ENCODE data around the gene RTP3.

RTP3 gene

GRCh38 chr3:46524832-46525231 is 27.1 kb downstream of the RTP3 start:
- TF ChIP-seq CTCF (IDR thresholded peaks at IDR 0.05; ENCODE audit: insufficient read depth, low read length, poor library complexity, severe bottlenecking) = no peak
- Histone ChIP-seq H3K27me3 (replicated peaks; ENCODE audit: control insufficient read depth, insufficient read depth, low read length) (no peaks in the 10 kb centered on the region), H3K36me3 (ENCODE audit: control insufficient read depth, insufficient read depth, low read length) (no peaks in the 10 kb centered on the region), H3K4me3 (replicated peaks; ENCODE audit: low read depth, low read length) (no peak overlapping the region)
- DNase-seq (ENCODE audit: extremely low read depth, insufficient read length) = no peak

- Histone ChIP-seq H3K27me3 (replicated peaks; ENCODE audit: control insufficient read depth, insufficient read depth, low read length) (no peaks in the 10 kb centered on the region), H3K4me3 (replicated peaks; ENCODE audit: low read depth, low read length) (no peak overlapping the region), H3K36me3 (ENCODE audit: control insufficient read depth, insufficient read depth, low read length) (no peaks in the 10 kb centered on the region)
- TF ChIP-seq CTCF (IDR thresholded peaks at IDR 0.05; ENCODE audit: insufficient read depth, low read length, poor library complexity, severe bottlenecking) = no peak
- DNase-seq (ENCODE audit: extremely low read depth, insufficient read length) = no peak
These were observed 29.5 kb downstream of the RTP3 start for GRCh38 chr3:46527239-46527638.

- Histone ChIP-seq H3K36me3 (ENCODE audit: control insufficient read depth, insufficient read depth, low read length) (no peaks in the 10 kb centered on the region), H3K27me3 (replicated peaks; ENCODE audit: control insufficient read depth, insufficient read depth, low read length) (no peaks in the 10 kb centered on the region), H3K4me3 (replicated peaks; ENCODE audit: low read depth, low read length) (no peak overlapping the region)
- no peak for TF ChIP-seq CTCF (IDR thresholded peaks at IDR 0.05; ENCODE audit: insufficient read depth, low read length, poor library complexity, severe bottlenecking)
- no peak for DNase-seq (ENCODE audit: extremely low read depth, insufficient read length)
These were observed 35.3 kb downstream of the RTP3 start for GRCh38 chr3:46533091-46533490.

- H3K36me3 ChIP-seq (ENCODE audit: control insufficient read depth, insufficient read depth, low read length) = no peaks in the 10 kb centered on the region
- H3K27me3 ChIP-seq (replicated peaks; ENCODE audit: control insufficient read depth, insufficient read depth, low read length) = no peaks in the 10 kb centered on the region
- TF ChIP-seq CTCF (IDR thresholded peaks at IDR 0.05; ENCODE audit: insufficient read depth, low read length, poor library complexity, severe bottlenecking) = no peak
- H3K4me3 ChIP-seq (replicated peaks; ENCODE audit: low read depth, low read length) = no peak overlapping the region
- DNase-seq (ENCODE audit: extremely low read depth, insufficient read length) = no peak
These were observed 38.0 kb downstream of the RTP3 start for GRCh38 chr3:46535746-46536145.

GRCh38 chr3:46536758-46537157 is 39.0 kb downstream of the RTP3 start:
- Histone ChIP-seq H3K4me3 (replicated peaks; ENCODE audit: low read depth, low read length) (no peak overlapping the region), H3K27me3 (replicated peaks; ENCODE audit: control insufficient read depth, insufficient read depth, low read length) (no peaks in the 10 kb centered on the region), H3K36me3 (ENCODE audit: control insufficient read depth, insufficient read depth, low read length) (no peaks in the 10 kb centered on the region)
- DNase-seq (ENCODE audit: extremely low read depth, insufficient read length) = no peak
- TF ChIP-seq CTCF (IDR thresholded peaks at IDR 0.05; ENCODE audit: insufficient read depth, low read length, poor library complexity, severe bottlenecking) = no peak

GRCh38 chr3:46537316-46537715 is 39.5 kb downstream of the RTP3 start:
- no peaks in the 10 kb centered on the region for H3K27me3 ChIP-seq (replicated peaks; ENCODE audit: control insufficient read depth, insufficient read depth, low read length)
- TF ChIP-seq CTCF (IDR thresholded peaks at IDR 0.05; ENCODE audit: insufficient read depth, low read length, poor library complexity, severe bottlenecking) = no peak
- DNase-seq (ENCODE audit: extremely low read depth, insufficient read length) = no peak
- no peaks in the 10 kb centered on the region for H3K36me3 ChIP-seq (ENCODE audit: control insufficient read depth, insufficient read depth, low read length)
- no peak overlapping the region for H3K4me3 ChIP-seq (replicated peaks; ENCODE audit: low read depth, low read length)
